ENCODE measurements around the gene ZNF564.
A peak's percentile ranks its signal among the peaks of the same experiment; 100 is the strongest.
"Not testable (repeated sequence)": the region's sequence is repeated elsewhere in the genome, so short reads cannot be mapped to it uniquely, and the experiment has no call there.

ZNF564 gene

GRCh38 chr19:12551060-12551832 is at the start of gene ZNF564:
Gene ZNF564 (minus strand): TSS chr19:12551482. CDS start chr19:12551332, 150 bp downstream.
- DNase-seq (ENCODE audit: low read depth), result peak; percentile 86

GRCh38 chr19:12597594-12597993 is 46.3 kb upstream of the ZNF564 start:
- DNase-seq (ENCODE audit: low read depth), result no peak

DNA sequence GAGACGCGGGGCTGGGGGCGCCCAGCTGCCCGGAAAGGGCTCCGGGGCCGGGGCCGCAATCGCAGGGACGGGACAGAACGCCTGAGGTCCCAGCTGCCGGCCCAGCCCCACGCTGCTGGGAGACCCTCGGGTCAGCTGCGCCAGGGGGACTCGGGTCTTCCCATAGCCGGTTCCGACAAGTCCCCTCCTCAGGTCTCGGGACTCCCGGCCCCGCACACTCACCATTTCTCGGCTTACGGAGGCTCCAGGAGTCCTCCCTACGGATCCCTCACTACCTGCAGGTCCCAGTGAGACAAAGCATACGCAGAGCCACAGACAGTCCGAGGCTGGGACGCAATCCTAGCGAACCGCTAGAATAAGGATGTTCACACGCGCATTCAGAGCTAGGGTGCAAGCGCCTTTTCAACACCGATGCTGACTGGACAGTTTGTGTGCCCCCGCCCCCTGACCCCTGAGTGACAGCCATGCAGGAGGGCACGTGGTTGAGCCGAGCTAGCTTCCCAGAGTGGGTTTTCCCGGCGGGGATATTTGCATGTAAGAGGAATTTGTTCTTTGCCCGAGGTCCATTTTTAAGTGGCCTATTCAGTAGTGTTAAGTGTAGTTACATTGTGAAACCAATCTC is 45.8 kb upstream of the ZNF564 start:
- DNase-seq (ENCODE audit: low read depth), result no peak

- DNase-seq (ENCODE audit: low read depth), result no peak
These were observed 45.2 kb upstream of the ZNF564 start for GRCh38 chr19:12596485-12596884.

GRCh38 chr19:12581100-12581499 is 29.8 kb upstream of the ZNF564 start:
- no peak for DNase-seq (ENCODE audit: low read depth)

- peak; percentile 46 for DNase-seq (ENCODE audit: low read depth)
These were observed 29.0 kb upstream of the ZNF564 start for GRCh38 chr19:12580180-12580694.

GRCh38 chr19:12578641-12579040 is 27.4 kb upstream of the ZNF564 start:
- no peak for DNase-seq (ENCODE audit: low read depth)

DNA sequence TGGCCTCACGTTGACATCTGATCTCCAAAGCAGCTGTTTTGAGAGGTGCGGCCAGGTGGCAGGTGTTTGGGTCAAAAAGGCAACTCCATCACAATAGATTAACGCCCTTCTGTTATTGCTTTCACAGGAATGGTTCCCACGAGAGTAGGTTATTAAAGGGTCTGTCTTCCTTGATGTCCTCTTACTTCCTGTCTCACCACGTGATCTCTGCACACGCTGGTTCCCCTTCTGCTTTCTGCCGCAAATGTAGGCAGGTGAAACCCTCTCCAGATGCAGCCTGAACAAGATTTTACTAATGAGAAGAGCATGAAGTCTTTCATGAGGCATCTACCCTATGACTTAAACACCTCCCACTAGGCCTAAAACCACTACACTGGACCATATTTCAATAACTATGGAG is 22.8 kb upstream of the ZNF564 start:
- DNase-seq (ENCODE audit: low read depth), result no peak

DNA sequence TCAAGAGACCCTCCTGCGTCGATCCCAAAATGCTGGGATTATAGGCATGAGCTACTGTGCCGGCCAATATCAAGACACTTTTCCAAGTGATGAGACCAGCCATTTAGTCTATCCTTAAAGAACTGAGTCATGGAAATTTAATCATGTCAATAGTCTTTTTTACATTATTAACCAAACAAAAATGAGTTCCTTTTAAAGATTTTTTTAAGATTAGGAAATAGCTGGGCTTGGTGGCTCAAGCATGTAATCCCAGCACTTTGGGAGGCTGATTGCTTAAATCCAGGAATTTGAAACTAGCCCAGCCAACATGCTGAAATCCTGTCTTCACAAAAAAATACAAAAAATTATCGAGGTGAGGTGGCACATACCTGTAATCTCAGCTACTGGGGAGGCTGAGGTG is 16.7 kb upstream of the ZNF564 start:
- no peak for DNase-seq (ENCODE audit: low read depth)

GRCh38 chr19:12566380-12566779 is 15.1 kb upstream of the ZNF564 start:
- not testable (repeated sequence) for DNase-seq (ENCODE audit: low read depth)

GRCh38 chr19:12564016-12564664 is 12.9 kb upstream of the ZNF564 start:
- DNase-seq (ENCODE audit: low read depth), result peak; percentile 38

- DNase-seq (ENCODE audit: low read depth), result no peak
These were observed 4.2 kb upstream of the ZNF564 start for GRCh38 chr19:12555456-12555930.

DNA sequence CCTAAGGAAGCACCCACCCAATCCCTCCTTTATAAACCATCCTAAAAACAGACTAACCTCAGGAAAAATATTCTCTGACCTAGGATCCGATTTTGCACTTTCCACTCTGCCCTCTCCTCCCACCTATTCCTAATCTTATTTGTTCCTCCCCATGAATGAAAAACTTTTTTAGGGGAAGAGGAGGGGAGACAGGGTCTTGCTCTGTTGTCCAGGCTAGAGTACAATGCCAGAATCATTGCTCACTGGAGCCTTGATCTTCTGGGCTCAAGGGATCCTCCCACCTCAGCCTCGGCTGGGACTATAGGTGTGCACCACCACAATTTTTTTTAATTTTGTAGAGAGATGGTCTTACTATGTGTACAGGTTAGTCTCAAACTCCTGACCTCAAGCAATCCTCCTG is 4.4 kb downstream of the ZNF564 start:
- no peak for DNase-seq (ENCODE audit: low read depth)

GRCh38 chr19:12546068-12546467 is 5.2 kb downstream of the ZNF564 start:
- DNase-seq (ENCODE audit: low read depth), result no peak

DNA sequence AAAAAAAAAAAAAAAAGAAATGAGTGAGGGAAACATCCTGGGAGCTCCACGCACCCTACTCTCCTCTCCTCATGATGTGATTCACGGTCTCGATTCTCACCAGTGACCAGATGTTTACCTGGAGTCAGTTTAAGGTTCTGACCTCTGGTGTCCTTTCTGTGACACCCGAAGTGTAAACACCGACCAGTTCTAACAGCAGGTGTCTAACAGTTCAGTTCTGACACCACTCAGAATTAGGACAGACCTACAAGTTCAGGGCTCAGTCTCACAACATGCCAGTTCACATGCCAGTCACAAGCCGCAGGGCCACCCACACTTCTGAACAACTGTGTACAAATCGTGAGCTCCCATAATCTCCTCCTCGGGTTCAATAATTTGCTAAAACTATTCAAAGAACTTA is 6.0 kb downstream of the ZNF564 start:
- DNase-seq (ENCODE audit: low read depth), result no peak

- no peak for DNase-seq (ENCODE audit: low read depth)
These were observed 6.8 kb downstream of the ZNF564 start for GRCh38 chr19:12544401-12544876.

DNA sequence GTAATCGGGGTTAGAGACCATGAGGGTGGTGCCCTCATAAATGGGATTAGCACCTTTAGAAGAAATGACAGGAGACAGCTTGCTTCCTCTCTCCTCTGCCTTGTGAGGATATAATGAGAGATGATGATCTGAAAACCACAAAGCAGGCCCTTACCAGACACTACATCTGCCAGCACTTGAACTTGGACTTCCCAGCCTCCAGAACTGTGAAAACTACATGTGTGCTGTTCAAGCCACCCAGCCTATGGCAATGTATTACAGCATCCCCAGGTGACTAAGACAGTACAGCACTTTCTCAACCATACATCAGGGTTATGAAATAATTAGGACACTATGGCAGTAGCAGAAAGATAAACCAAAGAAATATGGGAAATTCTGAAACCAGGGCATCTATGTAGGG is 7.4 kb downstream of the ZNF564 start:
- no peak for DNase-seq (ENCODE audit: low read depth)

GRCh38 chr19:12527034-12527836 is 24.0 kb downstream of the ZNF564 start:
- DNase-seq (ENCODE audit: low read depth), result no peak

GRCh38 chr19:12526542-12526941 is 24.7 kb downstream of the ZNF564 start:
- no peak for DNase-seq (ENCODE audit: low read depth)

GRCh38 chr19:12521996-12522395 is 29.3 kb downstream of the ZNF564 start:
- no peak for DNase-seq (ENCODE audit: low read depth)

DNA sequence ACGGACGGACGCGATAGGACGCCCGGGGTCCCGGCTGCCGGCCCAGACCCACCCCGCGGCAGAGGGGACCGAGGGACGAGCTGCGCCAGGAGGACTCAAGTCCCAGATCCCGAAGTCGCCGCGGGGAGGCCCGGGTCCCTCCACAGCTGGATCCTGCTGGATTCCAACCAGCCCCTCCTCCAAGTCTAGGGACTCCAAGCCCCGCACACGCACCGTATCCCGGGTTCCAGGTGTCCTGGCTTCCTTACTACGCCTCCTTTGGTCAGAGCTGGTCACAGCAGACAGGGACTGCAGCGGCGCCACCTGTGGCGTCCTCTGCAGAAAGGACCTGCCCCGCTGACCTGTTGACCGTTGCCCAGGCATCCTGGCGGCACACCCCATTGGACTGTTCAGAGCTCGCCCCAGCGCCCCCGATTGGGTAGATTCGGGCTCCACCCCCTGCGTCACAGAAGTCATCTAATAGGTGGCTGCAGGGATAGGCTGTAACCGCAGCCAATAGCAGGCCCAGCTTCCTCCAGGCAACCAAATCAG is 37.7 kb downstream of the ZNF564 start:
- DNase-seq (ENCODE audit: low read depth), result no peak

GRCh38 chr19:12497032-12497431 is 54.2 kb downstream of the ZNF564 start:
- DNase-seq (ENCODE audit: low read depth), result no peak

Measured in HS-5 (cell line).